ENCODE results near the gene CFP.

GRCh38 chrX:47607091-47607490 lies 22.6 kb downstream of the CFP start:
- TF ChIP-seq CTCF (IDR thresholded peaks at IDR 0.05; ENCODE audit: borderline replicate concordance, extremely low read depth, low read length, poor library complexity, severe bottlenecking) (no peak), EZH2 (IDR thresholded peaks at IDR 0.05; ENCODE audit: borderline replicate concordance, low read depth, low read length, severe bottlenecking) (no peak)
